Measurements from ENCODE around the gene RAB11FIP4.

Gene RAB11FIP4

DNA sequence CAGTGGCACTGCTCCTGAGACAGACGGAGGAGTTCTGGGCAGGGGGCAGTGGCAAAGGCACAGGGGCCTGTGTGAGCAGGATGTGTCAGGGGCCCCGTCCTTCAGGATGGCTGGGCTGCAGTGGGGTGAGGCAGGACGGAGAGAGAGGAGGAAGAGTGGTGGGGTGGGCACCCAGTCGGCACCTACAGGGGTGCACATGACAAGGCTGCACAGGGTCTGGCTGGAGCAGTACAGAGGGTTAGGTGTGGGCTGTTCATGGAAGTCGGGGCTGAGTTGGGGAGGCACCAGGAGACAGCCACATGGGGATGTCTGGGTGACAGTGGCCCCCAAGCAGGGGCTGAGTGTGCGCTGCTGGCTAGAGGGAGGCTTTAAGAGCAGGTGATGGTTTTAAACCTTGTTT lies 106.0 kb downstream of the RAB11FIP4 start:
- Histone ChIP-seq H3K4me1 (ENCODE audit: control insufficient read depth, insufficient read depth, low read length) (no peaks in the 10 kb centered on the region; the same call in 1 of the 2 replicates), H3K27ac (ENCODE audit: extremely low read depth, low read depth, low read length) (no peak overlapping the region), H3K4me3 (ENCODE audit: low read depth, low read length) (no peak overlapping the region), H3K36me3 (ENCODE audit: control insufficient read depth in 2 of 2, insufficient read depth in 1 of 2, low read length in 2 of 2) (no peaks in the 10 kb centered on the region), H3K9me3 (ENCODE audit: control insufficient read depth, insufficient read depth, low read depth, low read length) (no peaks in the 10 kb centered on the region)
- TF ChIP-seq, protein P1, sequence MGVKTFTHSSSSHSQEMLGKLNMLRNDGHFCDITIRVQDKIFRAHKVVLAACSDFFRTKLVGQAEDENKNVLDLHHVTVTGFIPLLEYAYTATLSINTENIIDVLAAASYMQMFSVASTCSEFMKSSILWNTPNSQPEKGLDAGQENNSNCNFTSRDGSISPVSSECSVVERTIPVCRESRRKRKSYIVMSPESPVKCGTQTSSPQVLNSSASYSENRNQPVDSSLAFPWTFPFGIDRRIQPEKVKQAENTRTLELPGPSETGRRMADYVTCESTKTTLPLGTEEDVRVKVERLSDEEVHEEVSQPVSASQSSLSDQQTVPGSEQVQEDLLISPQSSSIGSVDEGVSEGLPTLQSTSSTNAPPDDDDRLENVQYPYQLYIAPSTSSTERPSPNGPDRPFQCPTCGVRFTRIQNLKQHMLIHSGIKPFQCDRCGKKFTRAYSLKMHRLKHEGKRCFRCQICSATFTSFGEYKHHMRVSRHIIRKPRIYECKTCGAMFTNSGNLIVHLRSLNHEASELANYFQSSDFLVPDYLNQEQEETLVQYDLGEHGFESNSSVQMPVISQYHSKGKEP (tag by site-specific recombination; IDR thresholded peaks at IDR 0.05), result no peak
- TF ChIP-seq ZNF473 (tag by site-specific recombination; IDR thresholded peaks at IDR 0.05), result no peak
- no peak for TF ChIP-seq ZNF747 (tag by site-specific recombination; IDR thresholded peaks at IDR 0.05)
- no peak for TF ChIP-seq ZNF776 (tag by site-specific recombination; IDR thresholded peaks at IDR 0.05; ENCODE audit: borderline replicate concordance)
- TF ChIP-seq ZNF302 (tag by site-specific recombination; IDR thresholded peaks at IDR 0.05; ENCODE audit: low read depth), result no peak
- TF ChIP-seq ZNF155 (tag by site-specific recombination; IDR thresholded peaks at IDR 0.05), result no peak
- no peak for TF ChIP-seq ZNF2 (tag by site-specific recombination; IDR thresholded peaks at IDR 0.05)
- TF ChIP-seq ZNF600 (tag by site-specific recombination; IDR thresholded peaks at IDR 0.05), result no peak
- no peak for TF ChIP-seq ZNF510 (tag by site-specific recombination; IDR thresholded peaks at IDR 0.05; ENCODE audit: insufficient replicate concordance)
- TF ChIP-seq ZNF626 (tag by site-specific recombination; IDR thresholded peaks at IDR 0.05), result no peak
- TF ChIP-seq, protein P2, sequence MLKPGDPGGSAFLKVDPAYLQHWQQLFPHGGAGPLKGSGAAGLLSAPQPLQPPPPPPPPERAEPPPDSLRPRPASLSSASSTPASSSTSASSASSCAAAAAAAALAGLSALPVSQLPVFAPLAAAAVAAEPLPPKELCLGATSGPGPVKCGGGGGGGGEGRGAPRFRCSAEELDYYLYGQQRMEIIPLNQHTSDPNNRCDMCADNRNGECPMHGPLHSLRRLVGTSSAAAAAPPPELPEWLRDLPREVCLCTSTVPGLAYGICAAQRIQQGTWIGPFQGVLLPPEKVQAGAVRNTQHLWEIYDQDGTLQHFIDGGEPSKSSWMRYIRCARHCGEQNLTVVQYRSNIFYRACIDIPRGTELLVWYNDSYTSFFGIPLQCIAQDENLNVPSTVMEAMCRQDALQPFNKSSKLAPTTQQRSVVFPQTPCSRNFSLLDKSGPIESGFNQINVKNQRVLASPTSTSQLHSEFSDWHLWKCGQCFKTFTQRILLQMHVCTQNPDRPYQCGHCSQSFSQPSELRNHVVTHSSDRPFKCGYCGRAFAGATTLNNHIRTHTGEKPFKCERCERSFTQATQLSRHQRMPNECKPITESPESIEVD (tag by site-specific recombination; IDR thresholded peaks at IDR 0.05), result no peak
- TF ChIP-seq ZNF707 (tag by site-specific recombination; IDR thresholded peaks at IDR 0.05), result no peak
- no peak for TF ChIP-seq SETDB1 (IDR thresholded peaks at IDR 0.05; ENCODE audit: insufficient read length, low read length)
- TF ChIP-seq ZNF404 (tag by site-specific recombination; IDR thresholded peaks at IDR 0.05), result no peak
- ChIA-PET CTCF (interaction anchor here (1.1 kb wide), 1 partner anchor 60 kb away, joined by 5 read pairs; no protein-coding TSS in a partner anchor), POLR2A (no interaction called here)

DNA sequence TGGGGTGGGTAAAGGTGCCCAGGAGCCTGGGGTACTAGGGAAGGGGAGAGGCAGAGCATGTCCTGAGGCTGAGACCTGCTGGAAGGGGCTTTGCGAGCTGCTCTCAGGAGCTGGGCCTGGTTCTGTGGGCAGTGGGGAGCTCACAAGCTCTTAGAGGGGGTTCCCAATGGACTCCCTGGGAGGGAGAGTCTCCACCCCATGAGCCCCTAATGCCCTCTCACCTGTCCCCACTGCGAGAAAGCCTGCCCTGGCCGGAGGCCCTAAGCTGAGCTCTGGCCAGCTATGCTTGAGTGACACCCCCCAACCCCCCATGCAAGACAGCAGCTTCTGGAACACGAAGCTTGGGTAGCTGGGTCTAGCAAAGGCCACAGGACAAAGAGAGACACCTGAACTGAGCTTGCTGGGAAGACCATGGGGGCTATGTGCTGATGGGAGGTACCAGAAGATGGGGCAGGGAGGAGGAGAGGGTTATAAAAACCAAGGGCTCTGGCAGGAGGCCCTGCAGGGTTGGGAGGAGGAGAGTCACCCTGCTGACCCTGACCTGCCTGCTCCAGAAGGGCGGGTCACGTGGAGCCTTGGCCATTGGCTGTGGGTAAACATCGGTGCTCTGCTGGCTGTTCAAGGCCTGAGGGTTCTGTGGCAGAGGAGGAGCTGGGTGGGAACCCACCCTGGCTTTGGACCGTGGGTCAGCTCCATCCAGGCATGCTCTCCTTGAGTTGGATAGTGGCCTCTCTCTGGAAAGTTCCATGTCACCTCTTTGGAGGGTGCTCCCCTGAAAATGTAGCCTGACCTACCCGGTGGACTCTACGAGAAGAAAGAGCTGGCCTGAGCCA lies 106.7 kb downstream of the RAB11FIP4 start:
- Histone ChIP-seq H3K4me3 (ENCODE audit: low read depth, low read length) (no peak overlapping the region), H3K36me3 (ENCODE audit: control insufficient read depth in 2 of 2, insufficient read depth in 1 of 2, low read length in 2 of 2) (no peaks in the 10 kb centered on the region), H3K27ac (ENCODE audit: extremely low read depth, low read depth, low read length) (no peak overlapping the region), H3K4me1 (ENCODE audit: control insufficient read depth, insufficient read depth, low read length) (no peaks in the 10 kb centered on the region; the same call in 1 of the 2 replicates), H3K9me3 (ENCODE audit: control insufficient read depth, insufficient read depth, low read depth, low read length) (no peaks in the 10 kb centered on the region)
- CTCF ChIA-PET, result interaction anchor here (0.6 to 1.7 kb wide), 4 partner anchors 16 to 706 kb away, joined by 3 to 5 read pairs (median 4); no protein-coding TSS in a partner anchor
- POLR2A ChIA-PET, result interaction anchor here (1.4 kb wide), 1 partner anchor 13 kb away, joined by 3 read pairs; no protein-coding TSS in a partner anchor
- TF ChIP-seq ZNF391 (tag by site-specific recombination; IDR thresholded peaks at IDR 0.05; ENCODE audit: borderline replicate concordance, low read depth) (no peak), GLI4 (tag by site-specific recombination; IDR thresholded peaks at IDR 0.05) (no peak), ZNF202 (tag by site-specific recombination; IDR thresholded peaks at IDR 0.05; ENCODE audit: borderline replicate concordance) (no peak)
- TF ChIP-seq, protein P3, sequence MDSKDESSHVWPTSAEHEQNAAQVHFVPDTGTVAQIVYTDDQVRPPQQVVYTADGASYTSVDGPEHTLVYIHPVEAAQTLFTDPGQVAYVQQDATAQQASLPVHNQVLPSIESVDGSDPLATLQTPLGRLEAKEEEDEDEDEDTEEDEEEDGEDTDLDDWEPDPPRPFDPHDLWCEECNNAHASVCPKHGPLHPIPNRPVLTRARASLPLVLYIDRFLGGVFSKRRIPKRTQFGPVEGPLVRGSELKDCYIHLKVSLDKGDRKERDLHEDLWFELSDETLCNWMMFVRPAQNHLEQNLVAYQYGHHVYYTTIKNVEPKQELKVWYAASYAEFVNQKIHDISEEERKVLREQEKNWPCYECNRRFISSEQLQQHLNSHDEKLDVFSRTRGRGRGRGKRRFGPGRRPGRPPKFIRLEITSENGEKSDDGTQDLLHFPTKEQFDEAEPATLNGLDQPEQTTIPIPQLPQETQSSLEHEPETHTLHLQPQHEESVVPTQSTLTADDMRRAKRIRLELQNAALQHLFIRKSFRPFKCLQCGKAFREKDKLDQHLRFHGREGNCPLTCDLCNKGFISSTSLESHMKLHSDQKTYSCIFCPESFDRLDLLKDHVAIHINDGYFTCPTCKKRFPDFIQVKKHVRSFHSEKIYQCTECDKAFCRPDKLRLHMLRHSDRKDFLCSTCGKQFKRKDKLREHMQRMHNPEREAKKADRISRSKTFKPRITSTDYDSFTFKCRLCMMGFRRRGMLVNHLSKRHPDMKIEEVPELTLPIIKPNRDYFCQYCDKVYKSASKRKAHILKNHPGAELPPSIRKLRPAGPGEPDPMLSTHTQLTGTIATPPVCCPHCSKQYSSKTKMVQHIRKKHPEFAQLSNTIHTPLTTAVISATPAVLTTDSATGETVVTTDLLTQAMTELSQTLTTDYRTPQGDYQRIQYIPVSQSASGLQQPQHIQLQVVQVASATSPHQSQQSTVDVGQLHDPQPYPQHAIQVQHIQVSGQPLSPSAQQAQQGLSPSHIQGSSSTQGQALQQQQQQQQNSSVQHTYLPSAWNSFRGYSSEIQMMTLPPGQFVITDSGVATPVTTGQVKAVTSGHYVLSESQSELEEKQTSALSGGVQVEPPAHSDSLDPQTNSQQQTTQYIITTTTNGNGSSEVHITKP (tag by site-specific recombination; IDR thresholded peaks at IDR 0.05), result 0 out of 2 replicates have a peak, but pooled peaks have one; percentile 10

All from HEK293 (cell line).